Measurements from ENCODE around the gene SLFN13.
A peak's percentile ranks its signal among the peaks of the same experiment; 100 is the strongest.

Gene SLFN13

GRCh38 chr17:35486920-35487732, 38.6 kb upstream of the SLFN13 start:
- H3K4me3 ChIP-seq (ENCODE audit: low read depth, low read length), result peak overlapping the region; percentile 62

GRCh38 chr17:35479271-35479670, 30.7 kb upstream of the SLFN13 start:
- no peak for DNase-seq (ENCODE audit: low read depth)
- no peak for TF ChIP-seq CTCF (IDR thresholded peaks at IDR 0.05; ENCODE audit: low read depth, low read length, missing control alignments)

More at GRCh38 chr17:35486920-35487732, 38.6 kb upstream of the SLFN13 start:
- peak; percentile 55 for DNase-seq (ENCODE audit: low read depth)
- no peak for TF ChIP-seq CTCF (IDR thresholded peaks at IDR 0.05; ENCODE audit: low read depth, low read length, missing control alignments)

GRCh38 chr17:35477248-35477647, 28.7 kb upstream of the SLFN13 start:
- TF ChIP-seq CTCF (IDR thresholded peaks at IDR 0.05; ENCODE audit: low read depth, low read length, missing control alignments), result no peak
- no peak for DNase-seq (ENCODE audit: low read depth)
- no peak overlapping the region for H3K4me3 ChIP-seq (ENCODE audit: low read depth, low read length)

More at GRCh38 chr17:35479271-35479670, 30.7 kb upstream of the SLFN13 start:
- H3K4me3 ChIP-seq (ENCODE audit: low read depth, low read length), result no peak overlapping the region

- no peak overlapping the region for H3K4me3 ChIP-seq (ENCODE audit: low read depth, low read length)
- no peak for DNase-seq (ENCODE audit: low read depth)
- TF ChIP-seq CTCF (IDR thresholded peaks at IDR 0.05; ENCODE audit: low read depth, low read length, missing control alignments), result no peak
Observed at GRCh38 chr17:35476283-35476820, 27.8 kb upstream of the SLFN13 start.

GRCh38 chr17:35468475-35468874, 19.9 kb upstream of the SLFN13 start:
- no peak overlapping the region for H3K4me3 ChIP-seq (ENCODE audit: low read depth, low read length)
- no peak for TF ChIP-seq CTCF (IDR thresholded peaks at IDR 0.05; ENCODE audit: low read depth, low read length, missing control alignments)
- no peak for DNase-seq (ENCODE audit: low read depth)

GRCh38 chr17:35467824-35468223, 19.3 kb upstream of the SLFN13 start:
- DNase-seq (ENCODE audit: low read depth), result no peak
- TF ChIP-seq CTCF (IDR thresholded peaks at IDR 0.05; ENCODE audit: low read depth, low read length, missing control alignments), result no peak
- H3K4me3 ChIP-seq (ENCODE audit: low read depth, low read length), result no peak overlapping the region

All from GM12864 (cell line).